Muscle layer of duodenum (tissue), 2 donors: Measurements from ENCODE around the gene JAKMIP2.
"Not testable (repeated sequence)": the region's sequence is repeated elsewhere in the genome, so short reads cannot be mapped to it uniquely, and the experiment has no call there.

Source experiments
- H3K27ac ChIP-seq: one replicate; pipeline ENCODE4 v1.7.0; 2013; ENCODE audit warnings: mild to moderate bottlenecking, low read length
- H3K27me3 ChIP-seq: one replicate; pipeline ENCODE4 v1.7.0; 2013; ENCODE audit warnings: low read depth, mild to moderate bottlenecking, control low read depth, low read length
- H3K36me3 ChIP-seq, 2 donors: one replicate each; pipeline ENCODE4 v1.7.0; 2013; ENCODE audit warnings: low read length in 2 of 2, control low read depth in 1 of 2, mild to moderate bottlenecking in 1 of 2; ENCODE audit not compliant: insufficient read depth in 2 of 2, control insufficient read depth in 1 of 2
- H3K4me1 ChIP-seq, 2 donors: one replicate each; pipeline ENCODE4 v1.7.0; 2013; ENCODE audit warnings: low read length in 2 of 2, mild to moderate bottlenecking in 2 of 2, control low read depth in 1 of 2, moderate library complexity in 1 of 2; ENCODE audit not compliant: insufficient read depth in 2 of 2, control insufficient read depth in 1 of 2
- H3K4me3 ChIP-seq, 2 donors: one replicate each; pipeline ENCODE4 v1.7.0; 2013; ENCODE audit warnings: low read length in 2 of 2, low read depth in 1 of 2, mild to moderate bottlenecking in 1 of 2
- H3K9me3 ChIP-seq, 2 donors: one replicate each; pipeline ENCODE4 v1.7.0; 2013; ENCODE audit warnings: low read length in 2 of 2, control low read depth in 1 of 2, mild to moderate bottlenecking in 1 of 2; ENCODE audit not compliant: control insufficient read depth in 1 of 2
- donor health status: healthy.

JAKMIP2 gene

GRCh38 chr5:147617711-147618350, 164.7 kb downstream of the JAKMIP2 start:
- Histone ChIP-seq H3K27me3 (no peaks in the 10 kb centered on the region), H3K9me3 (no peaks in the 10 kb centered on the region), H3K4me1 (no peaks in the 10 kb centered on the region), H3K4me3 (no peak overlapping the region), H3K36me3 (no peaks in the 10 kb centered on the region), H3K27ac (no peak overlapping the region)

- Histone ChIP-seq H3K4me3 (no peak overlapping the region), H3K36me3 (no peaks in the 10 kb centered on the region), H3K4me1 (no peaks in the 10 kb centered on the region), H3K27me3 (no peaks in the 10 kb centered on the region), H3K9me3 (no peaks in the 10 kb centered on the region), H3K27ac (no peak overlapping the region)
Observed at GRCh38 chr5:147617191-147617606, 165.3 kb downstream of the JAKMIP2 start.

- Histone ChIP-seq H3K4me1 (no peaks in the 10 kb centered on the region), H3K27ac (no peak overlapping the region), H3K9me3 (no peaks in the 10 kb centered on the region), H3K4me3 (no peak overlapping the region), H3K36me3 (no peaks in the 10 kb centered on the region), H3K27me3 (no peaks in the 10 kb centered on the region)
Observed at GRCh38 chr5:147616421-147616820, 166.1 kb downstream of the JAKMIP2 start.

- Histone ChIP-seq H3K27me3 (no peaks in the 10 kb centered on the region), H3K27ac (no peak overlapping the region), H3K9me3 (no peaks in the 10 kb centered on the region), H3K4me3 (no peak overlapping the region), H3K36me3 (no peaks in the 10 kb centered on the region), H3K4me1 (no peaks in the 10 kb centered on the region)
Observed at GRCh38 chr5:147613359-147613758, 169.2 kb downstream of the JAKMIP2 start.

- Histone ChIP-seq H3K9me3 (no peaks in the 10 kb centered on the region), H3K4me3 (no peak overlapping the region)
Observed at GRCh38 chr5:147611483-147611882, 171.0 kb downstream of the JAKMIP2 start.

GRCh38 chr5:147610798-147611197, 171.7 kb downstream of the JAKMIP2 start:
- H3K9me3 ChIP-seq = no peaks in the 10 kb centered on the region
- no peak overlapping the region for H3K27ac ChIP-seq
- no peak overlapping the region for H3K4me3 ChIP-seq
- no peaks in the 10 kb centered on the region for H3K27me3 ChIP-seq
- no peaks in the 10 kb centered on the region for H3K36me3 ChIP-seq
- no peaks in the 10 kb centered on the region for H3K4me1 ChIP-seq

More at GRCh38 chr5:147611483-147611882, 171.0 kb downstream of the JAKMIP2 start:
- H3K27me3 ChIP-seq = no peaks in the 10 kb centered on the region
- H3K4me1 ChIP-seq = no peaks in the 10 kb centered on the region
- no peak overlapping the region for H3K27ac ChIP-seq
- H3K36me3 ChIP-seq = no peaks in the 10 kb centered on the region

- Histone ChIP-seq H3K4me3 (no peak overlapping the region), H3K36me3 (no peaks in the 10 kb centered on the region), H3K27me3 (no peaks in the 10 kb centered on the region), H3K4me1 (no peaks in the 10 kb centered on the region), H3K27ac (no peak overlapping the region), H3K9me3 (no peaks in the 10 kb centered on the region)
Observed at GRCh38 chr5:147601652-147602051, 180.9 kb downstream of the JAKMIP2 start.

GRCh38 chr5:147591120-147591519, 191.4 kb downstream of the JAKMIP2 start:
- Histone ChIP-seq H3K27me3 (no peaks in the 10 kb centered on the region), H3K4me1 (no peaks in the 10 kb centered on the region), H3K9me3 (peaks cover 0 to 4% of the 10 kb centered on the region in 2 donors), H3K4me3 (no peak overlapping the region), H3K36me3 (no peaks in the 10 kb centered on the region), H3K27ac (no peak overlapping the region)

GRCh38 chr5:147590096-147590495, 192.4 kb downstream of the JAKMIP2 start:
- Histone ChIP-seq H3K4me1 (no peaks in the 10 kb centered on the region), H3K9me3 (peaks cover 0 to 4% of the 10 kb centered on the region in 2 donors), H3K27me3 (no peaks in the 10 kb centered on the region), H3K36me3 (no peaks in the 10 kb centered on the region), H3K27ac (no peak overlapping the region), H3K4me3 (no peak overlapping the region)

GRCh38 chr5:147586832-147587231, 195.7 kb downstream of the JAKMIP2 start:
- Histone ChIP-seq H3K36me3 (no peaks in the 10 kb centered on the region), H3K27ac (no peak overlapping the region), H3K9me3 (no peaks in the 10 kb centered on the region), H3K27me3 (no peaks in the 10 kb centered on the region), H3K4me1 (no peaks in the 10 kb centered on the region), H3K4me3 (no peak overlapping the region)

GRCh38 chr5:147586221-147586620, 196.3 kb downstream of the JAKMIP2 start:
- no peaks in the 10 kb centered on the region for H3K27me3 ChIP-seq
- H3K36me3 ChIP-seq = no peaks in the 10 kb centered on the region
- no peaks in the 10 kb centered on the region for H3K4me1 ChIP-seq
- no peaks in the 10 kb centered on the region for H3K9me3 ChIP-seq
- H3K4me3 ChIP-seq = no peak overlapping the region
- no peak overlapping the region for H3K27ac ChIP-seq

GRCh38 chr5:147582272-147582671, 200.3 kb downstream of the JAKMIP2 start:
- not testable (repeated sequence) for H3K4me1 ChIP-seq, H3K4me3 ChIP-seq, H3K36me3 ChIP-seq, H3K27ac ChIP-seq, H3K27me3 ChIP-seq, H3K9me3 ChIP-seq
